Transverse colon (tissue), 4 donors: ENCODE data around the gene VWA8. TPM values are rescaled to one million over a fixed set of nuclear protein-coding genes. Genes with fewer than 3 reads are reported as not detected.

ENCODE experiments used
- DNase-seq: peaks from one replicate; pipeline ENCODE4 v3.0.0-alpha.2; 2019
- H3K27ac ChIP-seq, 4 donors: fragments of 200-600 bp; sonication (generic); 2 replicates each; pipeline ENCODE4 v1.5.1; 2016 to 2018; ENCODE audit warnings: inconsistent platforms in 4 of 4
- H3K27me3 ChIP-seq: fragments of 200-600 bp; sonication (generic); 2 replicates; pipeline ENCODE4 v1.5.1; 2017; ENCODE audit warnings: inconsistent platforms
- H3K36me3 ChIP-seq, 4 donors: fragments of 200-600 bp; sonication (generic); 2 replicates each; pipeline ENCODE4 v1.5.1; 2017 to 2019; ENCODE audit warnings: inconsistent platforms in 4 of 4
- H3K4me1 ChIP-seq, 4 donors: fragments of 200-600 bp; sonication (generic); 2 replicates each; pipeline ENCODE4 v1.5.1; 2017 to 2020; ENCODE audit warnings: inconsistent platforms in 4 of 4
- H3K4me3 ChIP-seq, 4 donors: fragments of 200-600 bp; sonication (generic); 1 replicate in 1 of 4; 2 replicates in 3 of 4; pipeline versions ENCODE4 v1.5.1 to v1.6.1; 2017 to 2019; ENCODE audit warnings: inconsistent platforms in 4 of 4
- H3K9me3 ChIP-seq, 2 donors: fragments of 200-600 bp; sonication (generic); 2 replicates each; pipeline ENCODE4 v1.5.1; 2017 to 2019; ENCODE audit warnings: inconsistent platforms in 2 of 2
- CTCF ChIP-seq, 5 experiments: fragments of 200-600 bp in 3 of 5; fragments of 450-650 bp in 2 of 5; sonication (generic) in 3 of 5; IDR thresholded peaks; 1 replicate in 2 of 5; 2 replicates in 3 of 5; pipeline ENCODE4 v1.5.1; 2016 to 2017; ENCODE audit warnings: antibody characterized with exemption in 5 of 5, inconsistent platforms in 3 of 5, mild to moderate bottlenecking in 2 of 5, moderate library complexity in 1 of 5
- EP300 ChIP-seq: sonication (generic); formaldehyde crosslinking; IDR thresholded peaks from one replicate; pipeline ENCODE4 v1.6.1; 2017; ENCODE audit warnings: antibody characterized with exemption, low read depth
- POLR2A ChIP-seq: fragments of 450-650 bp; IDR thresholded peaks from one replicate; pipeline ENCODE4 v1.6.1; 2016; ENCODE audit warnings: antibody characterized with exemption, mild to moderate bottlenecking, moderate library complexity
- POLR2AphosphoS5 ChIP-seq, 3 donors: sonication (generic); formaldehyde crosslinking; IDR thresholded peaks; one replicate each; pipeline ENCODE4 v1.6.1; 2016; ENCODE audit warnings: antibody characterized with exemption in 3 of 3
- WGBS, 2 donors: methylation state at CpG; one replicate each; pipeline ENCODE4 v1.1.5; 2018; ENCODE audit warnings: low coverage in 1 of 2; 5-methylcytosine and 5-hydroxymethylcytosine counted together
- in situ Hi-C, 4 donors: fragments of 200-750 bp; cut with MboI; loops; one replicate each; pipeline versions ENCODE4 v1.15.0 to v1.15.1; 2017; ENCODE audit warnings: low sequenced_read_pairs in 3 of 4, low pct_ligation_motif_present in 1 of 4, low pct_unique_long_range_greater_than_20kb in 1 of 4
- intact Hi-C: fragments of 100-400 bp; cut with DNase I; formaldehyde crosslinking; loops from one replicate; pipeline ENCODE4 v1.15.1; 2023; ENCODE audit warnings: low total_unique reads
- total RNA-seq, 4 donors: library from RNA; depleted of rRNA; stranded (reverse); fragments of >200 nt; gene quantifications; one replicate each; pipeline ENCODE4 v1.1.0, GENCODE V29; 2016

Gene VWA8
- total RNA-seq, 4 donors from 2014 or later = 12.7 to 65.1 (median 35.0) TPM

GRCh38 chr13:41603917-41604316 lies 357.0 kb downstream of the VWA8 start:
- WGBS, 2 donors = 96 to 100% methylated on average over 1 of the region's 1 CpG
- H3K4me1 ChIP-seq = no peaks in the 10 kb centered on the region
- H3K27me3 ChIP-seq = no peaks in the 10 kb centered on the region

GRCh38 chr13:41601718-41602445 lies 359.0 kb downstream of the VWA8 start:
- 97 to 100% methylated on average over 6 to 7 of the region's 7 CpGs for WGBS, 2 donors
- no peak for DNase-seq
- Histone ChIP-seq H3K27ac (no peak overlapping the region), H3K27me3 (no peaks in the 10 kb centered on the region), H3K9me3 (no peaks in the 10 kb centered on the region), H3K4me3 (no peak overlapping the region), H3K36me3 (no peaks in the 10 kb centered on the region), H3K4me1 (no peaks in the 10 kb centered on the region)
- intact Hi-C loops (no loop called here), in situ Hi-C loops (no loop called here)
- TF ChIP-seq POLR2A = no peak
- TF ChIP-seq EP300 = no peak
- no peak for TF ChIP-seq POLR2AphosphoS5 (IDR thresholded peaks at IDR 0.05)
- no peak for TF ChIP-seq CTCF (IDR thresholded peaks at IDR 0.05)

More at GRCh38 chr13:41603917-41604316, 357.0 kb downstream of the VWA8 start:
- Histone ChIP-seq H3K9me3 (no peaks in the 10 kb centered on the region), H3K4me3 (no peak overlapping the region), H3K27ac (no peak overlapping the region), H3K36me3 (no peaks in the 10 kb centered on the region)
- intact Hi-C loops = no loop called here
- in situ Hi-C loops = no loop called here
- DNase-seq = no peak
- no peak for TF ChIP-seq POLR2A
- no peak for TF ChIP-seq POLR2AphosphoS5 (IDR thresholded peaks at IDR 0.05)
- no peak for TF ChIP-seq EP300
- no peak for TF ChIP-seq CTCF (IDR thresholded peaks at IDR 0.05)

GRCh38 chr13:41599619-41600018 lies 361.3 kb downstream of the VWA8 start:
- TF ChIP-seq POLR2AphosphoS5 (IDR thresholded peaks at IDR 0.05) (no peak), POLR2A (no peak), CTCF (IDR thresholded peaks at IDR 0.05) (no peak), EP300 (no peak)
- H3K27ac ChIP-seq = no peak overlapping the region

GRCh38 chr13:41597348-41598041 lies 363.4 kb downstream of the VWA8 start:
- no peak for TF ChIP-seq POLR2A
- no peak for TF ChIP-seq CTCF (IDR thresholded peaks at IDR 0.05)
- no peak for TF ChIP-seq POLR2AphosphoS5 (IDR thresholded peaks at IDR 0.05)
- no peak for TF ChIP-seq EP300
- H3K27me3 ChIP-seq = no peaks in the 10 kb centered on the region
- H3K27ac ChIP-seq = no peak overlapping the region
- H3K36me3 ChIP-seq = no peaks in the 10 kb centered on the region
- no peak for DNase-seq
- H3K4me1 ChIP-seq = peaks cover 0 to 6% (median 2%) of the 10 kb centered on the region in 4 donors
- 87 to 97% methylated on average over 2 of the region's 2 CpGs for WGBS, 2 donors
- in situ Hi-C loops (no loop called here), intact Hi-C loops (no loop called here)
- H3K4me3 ChIP-seq = no peak overlapping the region
- H3K9me3 ChIP-seq = no peaks in the 10 kb centered on the region

More at GRCh38 chr13:41599619-41600018, 361.3 kb downstream of the VWA8 start:
- Histone ChIP-seq H3K36me3 (no peaks in the 10 kb centered on the region), H3K27me3 (no peaks in the 10 kb centered on the region), H3K4me1 (peaks cover 0 to 6% (median 2%) of the 10 kb centered on the region in 4 donors), H3K4me3 (no peak overlapping the region), H3K9me3 (no peaks in the 10 kb centered on the region)
- DNase-seq = no peak
- in situ Hi-C loops (no loop called here), intact Hi-C loops (no loop called here)
- 67 to 99% methylated on average over 1 to 3 of the region's 3 CpGs for WGBS, 2 donors
